Skeletal muscle tissue (tissue), 2 donors: ENCODE results near the gene GATC. TPM values are rescaled to one million over a fixed set of nuclear protein-coding genes. Genes with fewer than 3 reads are reported as not detected.

Experiments
- small RNA-seq: library from RNA; depleted of rRNA; stranded (forward); fragments of <200 nt; gene quantifications from one replicate; pipeline ENCODE3, GENCODE V24; 2014
- total RNA-seq: library from RNA; depleted of rRNA; stranded (reverse); fragments of >200 nt; gene quantifications from one replicate; pipeline ENCODE4 v1.2.3, GENCODE V29; 2014

GATC gene
- total RNA-seq, 1 donor from 2014 or later: 9.9 TPM

Small RNA genes lying within 50 kb of the gene (small RNA-seq; reads per million reads assigned to genes)
- not detected for gene RF00019

Other genes starting within 250 kb of the GATC start
- 2,458 TPM for gene RPLP0, start 245.3 kb upstream of the GATC start, total RNA-seq
- gene PXN, start 180.7 kb upstream of the GATC start, total RNA-seq: 20.9 TPM
- under 0.01 TPM for gene RNU4-2, start 154.5 kb upstream of the GATC start, total RNA-seq
- gene RNU4-1, start 153.2 kb upstream of the GATC start, total RNA-seq: under 0.01 TPM
- 3.7 TPM for gene SIRT4, start 144.1 kb upstream of the GATC start, total RNA-seq
- not detected for gene PLA2G1B, start 118.7 kb upstream of the GATC start, total RNA-seq
- gene MSI1, start 77.3 kb upstream of the GATC start, total RNA-seq: 1.0 TPM
- 231 TPM for gene COX6A1, start 8.3 kb upstream of the GATC start, total RNA-seq
- 18.8 TPM for gene TRIAP1, start 60 bp upstream of the GATC start, total RNA-seq
- gene SRSF9, start 23.3 kb downstream of the GATC start, total RNA-seq: 79.9 TPM
- gene DYNLL1, start 49.7 kb downstream of the GATC start, total RNA-seq: 162 TPM
- gene COQ5, start 82.7 kb downstream of the GATC start, total RNA-seq: 29.7 TPM
- gene RNF10, start 87.9 kb downstream of the GATC start, total RNA-seq: 118 TPM
- gene POP5, start 135.0 kb downstream of the GATC start, total RNA-seq: 29.2 TPM
- 0.52 TPM for gene CABP1, start 194.2 kb downstream of the GATC start, total RNA-seq
- gene MLEC, start 240.7 kb downstream of the GATC start, total RNA-seq: 50.6 TPM